Suprapubic skin (tissue), 4 donors: ENCODE results near the gene TJP3.

ENCODE experiments used
- CTCF ChIP-seq, 2 donors: fragments of 200-600 bp in 1 of 2; fragments of 450-650 bp in 1 of 2; sonication (generic) in 1 of 2; IDR thresholded peaks; one replicate each; pipeline ENCODE4 v1.5.1; 2016 to 2019; ENCODE audit warnings: antibody characterized with exemption in 2 of 2, mild to moderate bottlenecking in 1 of 2, moderate library complexity in 1 of 2
- POLR2A ChIP-seq, 2 donors: fragments of 450-650 bp; IDR thresholded peaks; one replicate each; pipeline ENCODE4 v1.6.1; 2017; ENCODE audit warnings: antibody characterized with exemption in 2 of 2, mild to moderate bottlenecking in 2 of 2, moderate library complexity in 2 of 2
- POLR2AphosphoS5 ChIP-seq, 3 donors: sonication (generic); formaldehyde crosslinking; IDR thresholded peaks; one replicate each; pipeline ENCODE4 v1.6.1; 2017; ENCODE audit warnings: antibody characterized with exemption in 3 of 3

DNA sequence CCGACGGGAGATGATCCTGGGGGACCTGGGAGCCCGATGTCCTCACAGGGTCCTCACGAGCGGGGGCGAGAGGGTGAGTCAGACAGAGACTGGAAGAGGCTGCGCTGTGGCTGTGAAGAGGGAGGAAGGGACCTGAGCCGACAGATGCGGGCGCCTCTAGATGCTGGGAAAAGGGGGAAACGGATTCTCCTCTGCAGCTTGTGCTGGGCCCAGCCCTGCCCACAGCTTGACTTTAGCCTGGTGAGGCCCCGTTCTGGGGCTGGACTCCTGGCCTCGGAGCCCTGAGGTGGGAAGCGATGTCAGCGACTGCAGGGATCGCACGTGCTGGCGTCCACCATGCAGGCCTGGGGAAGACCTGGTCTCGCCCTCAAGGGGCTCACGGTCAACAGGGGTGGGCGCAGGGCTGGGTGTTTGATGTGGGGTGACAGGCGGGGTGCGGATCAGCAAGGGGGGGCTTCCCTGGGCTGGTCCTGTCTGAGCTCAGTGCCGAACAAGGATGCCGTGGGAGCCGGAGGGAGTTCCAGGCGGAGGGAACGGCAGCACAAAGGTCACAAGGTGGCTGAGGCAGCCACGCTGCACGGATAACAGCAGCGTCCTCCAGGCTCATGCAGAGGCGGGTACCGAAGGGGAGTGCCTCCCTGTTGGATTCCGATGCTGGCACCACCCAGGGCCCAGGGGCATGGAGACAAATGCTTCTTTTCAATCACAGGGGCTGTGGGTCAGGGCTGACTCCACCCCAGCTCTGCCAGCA is 39.7 kb upstream of the TJP3 start:
- TF ChIP-seq CTCF (IDR thresholded peaks at IDR 0.05) (no peak), POLR2A (IDR thresholded peaks at IDR 0.05) (no peak), POLR2AphosphoS5 (IDR thresholded peaks at IDR 0.05) (no peak)
